Measurements from ENCODE around the gene KREMEN1. TPM values are rescaled to one million over a fixed set of nuclear protein-coding genes. Genes with fewer than 3 reads are reported as not detected.

KREMEN1 gene
- total RNA-seq, 2 experiments from 2014 or later = 0.09 to 0.47 TPM

DNA sequence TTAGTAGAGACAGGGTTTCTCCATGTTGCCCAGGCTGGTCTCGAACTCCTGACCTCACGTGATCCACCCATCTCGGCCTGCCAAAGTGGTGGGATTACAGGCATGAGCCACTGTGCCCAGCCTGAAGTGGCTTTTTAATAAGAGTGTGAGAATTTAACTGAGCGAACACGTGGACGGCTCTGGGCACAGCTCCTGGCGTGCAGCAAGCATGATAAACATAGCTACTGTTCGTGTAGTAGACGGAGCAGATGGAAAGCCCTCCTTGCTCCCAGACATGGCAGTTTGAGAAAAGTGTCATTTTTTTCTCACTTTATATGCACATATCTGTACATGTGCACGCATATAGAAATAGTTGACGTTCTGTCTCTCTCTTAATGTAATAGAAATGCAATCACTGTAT lies 139.9 kb downstream of the KREMEN1 start:
- DNase-seq (no peak), ATAC-seq (no peak)
- Mint-ChIP-seq H3K27me3 (peaks cover 16% of the 10 kb centered on the region), H3K4me1 (no peaks in the 10 kb centered on the region), H3K27ac (no peak overlapping the region), H3K9me3 (ENCODE audit: low read depth) (no peaks in the 10 kb centered on the region), H3K36me3 (no peaks in the 10 kb centered on the region), H3K4me3 (no peak overlapping the region)
- CTCF ChIA-PET = interaction anchor here (1.5 kb wide), 1 partner anchor 33 kb away, joined by 4 read pairs; no protein-coding TSS in a partner anchor

DNA sequence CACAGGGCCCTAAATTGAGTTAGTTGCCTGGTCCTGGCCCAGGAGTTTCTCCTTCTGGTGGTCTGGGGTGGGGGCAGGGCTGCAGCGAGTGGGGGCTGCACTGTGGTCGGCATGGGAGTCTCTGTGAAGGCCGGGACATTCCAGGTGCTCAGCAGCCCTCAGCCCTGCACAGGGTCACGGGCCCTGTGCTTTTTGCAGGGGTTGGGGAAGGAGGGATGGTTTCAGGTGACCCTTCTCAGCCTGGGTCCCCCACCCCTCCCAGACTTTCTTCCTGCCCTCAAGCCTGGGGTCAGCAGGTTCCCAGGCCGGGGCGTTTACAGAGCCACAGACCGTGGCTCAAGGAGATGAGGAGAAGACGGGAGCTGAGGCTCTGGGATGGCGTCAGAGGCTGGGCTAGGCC lies 140.7 kb downstream of the KREMEN1 start:
- Mint-ChIP-seq H3K27ac (no peak overlapping the region), H3K4me3 (no peak overlapping the region), H3K36me3 (no peaks in the 10 kb centered on the region), H3K4me1 (no peaks in the 10 kb centered on the region), H3K27me3 (peaks cover 12% of the 10 kb centered on the region), H3K9me3 (ENCODE audit: low read depth) (no peaks in the 10 kb centered on the region)
- ATAC-seq (no peak), DNase-seq (no peak)
- CTCF ChIA-PET = no interaction called here

- CTCF ChIA-PET = interaction anchor here (1.0 kb wide), 1 partner anchor 8 kb away, joined by 3 read pairs; the partner anchor contains the start of gene EMID1
- Mint-ChIP-seq H3K4me1 (no peaks in the 10 kb centered on the region), H3K27ac (no peak overlapping the region), H3K9me3 (ENCODE audit: low read depth) (no peaks in the 10 kb centered on the region), H3K27me3 (peaks cover 12% of the 10 kb centered on the region), H3K4me3 (no peak overlapping the region), H3K36me3 (no peaks in the 10 kb centered on the region)
- no peak for DNase-seq
- ATAC-seq = no peak
Observed at GRCh38 chr22:29214232-29214631, 141.4 kb downstream of the KREMEN1 start.

DNA sequence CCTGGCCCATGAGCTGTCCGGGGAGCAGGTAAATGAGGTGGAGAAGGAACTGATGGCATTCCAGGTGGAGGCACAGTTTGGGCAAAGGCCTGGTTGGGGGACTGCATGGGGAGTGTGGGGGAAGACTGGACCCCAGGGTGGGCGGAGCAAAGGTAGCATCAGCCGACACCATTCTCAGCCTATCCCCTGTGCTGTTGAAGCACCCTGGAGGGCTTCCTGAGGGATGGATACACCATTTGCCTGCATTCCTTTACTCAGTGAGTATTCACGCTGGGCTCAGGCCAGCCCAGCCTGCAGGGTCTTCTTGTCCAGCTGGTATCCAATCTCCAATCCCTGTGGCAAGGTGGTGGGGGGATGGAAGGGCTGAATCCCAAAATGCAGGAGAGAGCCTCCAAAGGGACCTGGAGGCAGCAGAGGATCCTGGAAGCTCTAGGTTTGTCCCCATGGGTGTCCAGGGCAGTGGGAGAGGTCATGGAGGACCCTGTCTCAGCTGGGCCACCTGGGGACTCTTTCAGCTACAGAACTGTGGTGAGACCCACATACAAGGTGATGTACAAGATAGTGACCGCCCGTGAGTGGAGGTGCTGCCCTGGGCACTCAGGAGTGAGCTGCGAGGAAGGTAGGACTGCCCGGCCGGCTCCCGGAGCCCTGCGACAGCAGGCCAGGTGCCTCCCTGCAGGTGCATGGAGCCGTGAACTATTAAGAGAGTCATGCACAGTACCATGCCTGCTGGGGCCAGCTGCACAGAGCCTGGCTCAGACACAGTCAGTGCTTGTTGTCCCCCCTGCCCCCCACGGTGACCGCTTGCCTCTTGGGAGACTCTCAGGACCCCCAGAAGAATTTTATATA lies 142.4 kb downstream of the KREMEN1 start:
- ATAC-seq (no peak), DNase-seq (no peak)
- CTCF ChIA-PET = interaction anchor here (1.0 kb wide), 1 partner anchor 9 kb away, joined by 3 read pairs; the partner anchor contains the start of gene EMID1
- H3K4me1 Mint-ChIP-seq = no peaks in the 10 kb centered on the region
- no peaks in the 10 kb centered on the region for H3K36me3 Mint-ChIP-seq
- no peaks in the 10 kb centered on the region for H3K9me3 Mint-ChIP-seq (ENCODE audit: low read depth)
- H3K4me3 Mint-ChIP-seq = no peak overlapping the region
- no peak overlapping the region for H3K27ac Mint-ChIP-seq
- peaks cover 6% of the 10 kb centered on the region for H3K27me3 Mint-ChIP-seq

DNA sequence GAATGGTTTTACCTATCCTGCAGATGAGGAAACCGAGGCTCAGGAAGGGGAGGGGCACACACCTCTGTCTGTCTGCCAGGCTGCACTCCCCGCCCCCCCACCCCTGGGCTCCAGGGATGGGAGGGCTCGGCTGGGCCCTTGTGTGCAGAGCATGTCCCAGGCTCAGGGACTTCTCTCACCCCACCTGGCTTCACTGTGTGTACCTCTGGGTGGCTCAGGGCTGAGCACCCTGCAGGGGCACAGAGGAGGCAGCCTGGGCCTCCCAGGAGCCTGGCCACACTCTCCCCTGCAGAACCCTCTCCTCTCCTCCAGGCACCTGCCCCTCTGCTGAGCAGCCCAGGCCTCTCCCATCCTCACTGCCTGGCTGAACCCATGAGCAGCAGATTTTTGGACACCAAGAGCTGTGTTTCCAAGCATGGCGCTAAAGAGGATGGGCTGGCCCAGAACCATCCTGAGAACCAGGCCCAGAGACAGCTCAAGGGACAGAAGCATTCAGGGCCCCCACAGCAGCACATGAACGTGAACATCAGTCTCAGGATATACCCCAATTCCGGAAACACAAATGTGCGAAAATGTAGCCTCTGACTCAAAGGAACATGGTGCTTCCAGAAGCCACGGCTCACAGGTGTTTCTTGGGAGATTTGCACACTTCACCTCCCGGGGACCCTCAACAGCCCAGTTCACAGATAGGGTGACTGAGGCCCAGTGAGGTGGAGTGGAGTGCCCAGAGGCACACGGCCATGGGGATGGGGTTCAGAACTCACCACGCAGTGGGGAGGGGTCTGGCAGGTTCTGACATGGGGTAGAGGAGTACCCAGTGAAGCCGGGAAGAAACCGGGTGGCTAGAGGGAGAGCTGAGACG lies 143.4 kb downstream of the KREMEN1 start:
- H3K4me1 Mint-ChIP-seq = no peaks in the 10 kb centered on the region
- H3K27ac Mint-ChIP-seq = no peak overlapping the region
- ATAC-seq (no peak), DNase-seq (no peak)
- H3K4me3 Mint-ChIP-seq = no peak overlapping the region
- H3K27me3 Mint-ChIP-seq = peaks cover 4% of the 10 kb centered on the region
- H3K36me3 Mint-ChIP-seq = no peaks in the 10 kb centered on the region
- no peaks in the 10 kb centered on the region for H3K9me3 Mint-ChIP-seq (ENCODE audit: low read depth)
- CTCF ChIA-PET = no interaction called here

DNA sequence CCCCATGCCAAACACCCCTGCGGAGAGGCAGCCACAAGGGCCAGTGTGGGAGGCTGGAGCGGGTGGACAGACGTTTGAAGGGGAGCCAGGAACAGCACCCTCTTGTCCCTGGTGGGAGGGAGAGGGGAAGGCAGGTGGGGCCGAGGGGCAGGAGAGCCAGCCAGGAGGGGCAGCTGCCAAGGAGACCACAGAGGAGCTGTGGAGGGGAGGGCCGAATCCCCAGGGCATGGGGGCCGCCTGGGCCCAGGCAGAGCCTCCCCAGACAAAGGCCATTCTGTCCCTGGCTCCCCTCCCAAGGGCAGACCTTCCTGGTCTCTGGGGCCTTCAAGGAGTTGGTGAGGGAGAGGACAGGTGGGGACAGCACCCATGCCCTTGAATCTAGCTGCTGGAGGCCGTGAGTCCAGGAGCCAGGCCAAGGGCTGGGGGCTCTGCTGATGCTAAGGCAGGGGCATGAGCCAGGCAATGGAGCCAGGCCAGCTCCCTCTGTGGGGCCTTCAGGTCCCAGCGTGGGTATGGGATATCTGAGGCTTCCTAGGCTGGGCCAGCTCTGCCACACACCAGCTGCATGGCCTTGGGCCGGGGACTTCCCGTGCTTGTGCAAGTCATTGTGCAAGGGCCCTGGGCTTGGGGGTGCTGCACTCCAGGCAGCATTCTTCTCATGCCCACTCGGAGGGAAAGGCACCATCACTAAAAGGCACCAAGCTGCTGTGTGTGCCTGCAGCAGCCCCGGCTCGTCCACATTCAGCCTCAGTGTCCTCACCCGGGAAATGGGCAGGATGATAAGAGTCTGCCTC lies 144.2 kb downstream of the KREMEN1 start:
- Mint-ChIP-seq H3K4me3 (no peak overlapping the region), H3K36me3 (no peaks in the 10 kb centered on the region), H3K27ac (no peak overlapping the region), H3K9me3 (ENCODE audit: low read depth) (no peaks in the 10 kb centered on the region), H3K4me1 (no peaks in the 10 kb centered on the region), H3K27me3 (no peaks in the 10 kb centered on the region)
- DNase-seq (no peak), ATAC-seq (no peak)
- CTCF ChIA-PET = interaction anchor here (1.2 kb wide), 1 partner anchor 28 kb away, joined by 3 read pairs; no protein-coding TSS in a partner anchor

Other genes starting within 250 kb of the KREMEN1 start
- gene ZNRF3, start 189.5 kb upstream of the KREMEN1 start, total RNA-seq = under 1 TPM; 0.26 to 0.79 TPM
- not detected for gene C22orf31, start 11.2 kb upstream of the KREMEN1 start, total RNA-seq
- gene EMID1, start 132.9 kb downstream of the KREMEN1 start, total RNA-seq = under 1 TPM in 1 of 2 experiments, not detected in 1; 0.61 TPM
- gene RHBDD3, start 194.9 kb downstream of the KREMEN1 start, total RNA-seq = 10 to 100 TPM; 40.5 to 44.7 TPM
- gene EWSR1, start 195.2 kb downstream of the KREMEN1 start, total RNA-seq = 100 to 1,000 TPM; 336 to 408 TPM
- 10 to 100 TPM; 12.0 to 16.9 TPM for gene GAS2L1, start 233.6 kb downstream of the KREMEN1 start, total RNA-seq
- under 1 TPM; 0.63 to 0.70 TPM for gene RASL10A, start 242.7 kb downstream of the KREMEN1 start, total RNA-seq